Thyroid gland (tissue), 4 donors: ENCODE data around the gene TOP2A. TPM values are rescaled to one million over a fixed set of nuclear protein-coding genes. Genes with fewer than 3 reads are reported as not detected.

Source experiments
- DNase-seq, 2 donors: peaks; one replicate each; pipeline ENCODE4 v3.0.0-alpha.2; 2019
- H3K27ac ChIP-seq, 3 donors: fragments of 200-600 bp; sonication (generic); 1 replicate in 2 of 3; 2 replicates in 1 of 3; pipeline ENCODE4 v1.5.1; 2016 to 2019; ENCODE audit warnings: mild to moderate bottlenecking in 1 of 3, moderate library complexity in 1 of 3
- H3K27me3 ChIP-seq: fragments of 200-600 bp; sonication (generic); one replicate; pipeline ENCODE4 v1.5.1; 2019
- H3K36me3 ChIP-seq, 2 donors: fragments of 200-600 bp; sonication (generic); one replicate each; pipeline ENCODE4 v1.5.1; 2016 to 2019
- H3K4me1 ChIP-seq, 2 donors: fragments of 200-600 bp; sonication (generic); one replicate each; pipeline ENCODE4 v1.5.1; 2017 to 2019
- H3K4me3 ChIP-seq, 3 donors: fragments of 200-600 bp; sonication (generic); replicated peaks in 1 of 3; 1 replicate in 2 of 3; 2 replicates in 1 of 3; pipeline ENCODE4 v1.5.1; 2016; ENCODE audit warnings: mild to moderate bottlenecking in 1 of 3
- H3K9me3 ChIP-seq: fragments of 200-600 bp; sonication (generic); one replicate; pipeline ENCODE4 v1.5.1; 2017
- CTCF ChIP-seq, 6 experiments: fragments of 200-600 bp in 3 of 6; fragments of 450-650 bp in 3 of 6; sonication (generic) in 3 of 6; IDR thresholded peaks; one replicate each; pipeline ENCODE4 v1.5.1; 2016 to 2019; ENCODE audit warnings: antibody characterized with exemption in 6 of 6, mild to moderate bottlenecking in 2 of 6, inconsistent platforms in 1 of 6, moderate library complexity in 1 of 6
- POLR2A ChIP-seq, 2 donors: fragments of 450-650 bp; IDR thresholded peaks; one replicate each; pipeline ENCODE4 v1.6.1; 2017; ENCODE audit warnings: antibody characterized with exemption in 2 of 2, mild to moderate bottlenecking in 2 of 2, moderate library complexity in 1 of 2
- WGBS, 2 donors: methylation state at CpG; one replicate each; pipeline ENCODE4 v1.1.5; 2017; 5-methylcytosine and 5-hydroxymethylcytosine counted together
- intact Hi-C: fragments of 100-400 bp; cut with DNase I; formaldehyde crosslinking; loops from one replicate; pipeline ENCODE4 v1.15.1; 2023
- total RNA-seq, 4 donors: library from RNA; depleted of rRNA; stranded (reverse); fragments of >200 nt; gene quantifications; one replicate each; pipeline ENCODE4 v1.2.3, GENCODE V29; 2016

Gene TOP2A
- total RNA-seq, 4 donors from 2014 or later: 0.20 to 5.2 (median 2.2) TPM

GRCh38 chr17:40442392-40443195 is 24.9 kb upstream of the TOP2A start:
- H3K4me1 ChIP-seq: peaks cover 20 to 25% of the 10 kb centered on the region in 2 donors

GRCh38 chr17:40440166-40440565 is 22.5 kb upstream of the TOP2A start:
- intact Hi-C loops: loop anchor here (5.0 kb wide), 2 partner anchors 92 to 117 kb away; no protein-coding TSS in a partner anchor
- TF ChIP-seq CTCF (IDR thresholded peaks at IDR 0.05): no peak
- no peak for TF ChIP-seq POLR2A (IDR thresholded peaks at IDR 0.05)
- Histone ChIP-seq H3K36me3 (no peaks in the 10 kb centered on the region), H3K4me1 (peaks cover under 1 to 4% of the 10 kb centered on the region in 2 donors), H3K4me3 (no peak overlapping the region), H3K27me3 (no peaks in the 10 kb centered on the region), H3K9me3 (no peaks in the 10 kb centered on the region), H3K27ac (no peak overlapping the region)
- WGBS, 2 donors: 80 to 81% methylated on average over 4 of the region's 4 CpGs
- no peak for DNase-seq

More at GRCh38 chr17:40442392-40443195, 24.9 kb upstream of the TOP2A start:
- Histone ChIP-seq H3K27ac (peak overlapping the region; percentile 93 to 98 (median 94)), H3K27me3 (no peaks in the 10 kb centered on the region), H3K9me3 (no peaks in the 10 kb centered on the region), H3K36me3 (no peaks in the 10 kb centered on the region), H3K4me3 (peak overlapping the region; percentile 10 to 65 (median 13))
- TF ChIP-seq CTCF (IDR thresholded peaks at IDR 0.05) (peak in 1 of 6 experiments; percentile 2), POLR2A (IDR thresholded peaks at IDR 0.05) (no peak)
- 45 to 54% methylated on average over 16 to 22 of the region's 29 CpGs for WGBS, 2 donors
- intact Hi-C loops: loop anchor here (5.0 kb wide), 2 partner anchors 90 to 115 kb away; no protein-coding TSS in a partner anchor
- peak; percentile 38 to 41 for DNase-seq

DNA sequence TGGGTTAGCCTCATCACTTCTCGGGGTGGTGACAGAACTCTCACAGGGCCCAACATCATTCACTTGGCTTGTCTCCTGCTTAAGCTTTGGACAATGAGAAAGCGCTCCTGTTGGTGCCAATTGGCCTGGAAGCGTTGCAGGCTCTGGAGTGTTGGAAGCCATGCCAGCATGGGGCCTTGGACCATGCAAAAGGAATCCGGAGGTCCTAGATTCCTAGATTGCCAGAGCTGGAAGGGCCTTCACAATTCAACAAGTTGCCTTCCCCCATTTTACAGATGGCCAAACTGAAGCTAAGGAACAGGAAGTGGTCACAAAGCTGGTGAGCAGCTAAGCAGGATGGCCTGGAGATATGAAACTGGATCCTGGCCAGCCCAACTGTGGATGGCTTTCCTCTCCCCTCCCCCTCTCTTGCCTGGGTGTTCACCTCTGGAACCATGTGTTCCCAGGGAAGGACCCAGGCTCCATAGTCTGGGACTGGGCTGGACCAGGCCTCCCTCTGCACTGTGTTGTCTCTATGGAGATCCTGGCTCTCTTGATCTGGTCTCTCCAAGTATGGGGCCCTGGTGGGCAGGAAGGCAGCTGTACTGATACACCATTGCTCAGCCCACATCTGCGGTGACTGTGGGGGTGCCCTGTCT is 19.5 kb upstream of the TOP2A start:
- Histone ChIP-seq H3K4me3 (no peak overlapping the region), H3K27me3 (no peaks in the 10 kb centered on the region), H3K36me3 (no peaks in the 10 kb centered on the region), H3K27ac (no peak overlapping the region), H3K9me3 (no peaks in the 10 kb centered on the region), H3K4me1 (peaks cover 0 to 16% of the 10 kb centered on the region in 2 donors)
- intact Hi-C loops: no loop called here
- WGBS, 2 donors: 65 to 85% methylated on average over 4 of the region's 5 CpGs
- no peak for DNase-seq
- no peak for TF ChIP-seq POLR2A (IDR thresholded peaks at IDR 0.05)

- intact Hi-C loops: no loop called here
- no peak for DNase-seq
- H3K27me3 ChIP-seq: no peaks in the 10 kb centered on the region
- 84 to 88% methylated on average over 5 of the region's 5 CpGs for WGBS, 2 donors
- H3K4me1 ChIP-seq: peaks cover 0 to 12% of the 10 kb centered on the region in 2 donors
- no peak overlapping the region for H3K27ac ChIP-seq
- no peaks in the 10 kb centered on the region for H3K36me3 ChIP-seq
- TF ChIP-seq CTCF (IDR thresholded peaks at IDR 0.05): no peak
- TF ChIP-seq POLR2A (IDR thresholded peaks at IDR 0.05): no peak
- H3K9me3 ChIP-seq: no peaks in the 10 kb centered on the region
- H3K4me3 ChIP-seq: no peak overlapping the region
Measured at GRCh38 chr17:40436636-40437035, 18.9 kb upstream of the TOP2A start.

- Histone ChIP-seq H3K27ac (no peak overlapping the region), H3K27me3 (no peaks in the 10 kb centered on the region), H3K36me3 (no peaks in the 10 kb centered on the region), H3K4me3 (no peak overlapping the region), H3K4me1 (peaks cover 0 to 12% of the 10 kb centered on the region in 2 donors), H3K9me3 (no peaks in the 10 kb centered on the region)
- 82 to 93% methylated on average over 6 of the region's 6 CpGs for WGBS, 2 donors
- peak in 1 of 2 donors; percentile 24 for DNase-seq
- intact Hi-C loops: no loop called here
- TF ChIP-seq POLR2A (IDR thresholded peaks at IDR 0.05) (no peak), CTCF (IDR thresholded peaks at IDR 0.05) (peak in 5 of 6 experiments; percentile 23 to 53 (median 29))
Measured at GRCh38 chr17:40433551-40434415, 16.1 kb upstream of the TOP2A start.
